AG04449 (cell line): ENCODE measurements around the gene GLE1.

Experiments used
- CTCF ChIA-PET: fragments of 350-600 bp; formaldehyde crosslinking; extraction: SDS; loops from one replicate; lab custom pipeline; 2021; ENCODE audit warnings: antibody characterized with exemption; lab: Yijun Ruan, JAX
- POLR2A ChIA-PET: fragments of 400-600, 350-600 bp; formaldehyde crosslinking; extraction: SDS; loops from one replicate; lab custom pipeline; 2020; ENCODE audit warnings: antibody characterized with exemption, inconsistent platforms; lab: Yijun Ruan, JAX
- DNase-seq: peaks from one replicate; pipeline ENCODE4 v3.0.0-alpha.2; 2010; ENCODE audit warnings: low read depth, low spot score
- H3K4me3 ChIP-seq: 2 replicates; pipeline ENCODE4 v1.5.1; 2011; ENCODE audit warnings: low read depth, mild to moderate bottlenecking, control low read depth, low read length
- CTCF ChIP-seq: IDR thresholded peaks from one replicate; pipeline ENCODE4 v1.5.1; 2011; ENCODE audit warnings: mild to moderate bottlenecking, moderate library complexity, low read length, control low read depth, inconsistent platforms; ENCODE audit not compliant: insufficient read depth; ENCODE audit errors: missing control alignments

Gene GLE1

GRCh38 chr9:128532581-128532980, 28.1 kb downstream of the GLE1 start:
- ChIA-PET POLR2A (interaction anchor here (1.5 kb wide), 1 partner anchor 20 kb away, joined by 9 read pairs; the partner anchor contains the start of gene SPTAN1), CTCF (interaction anchor here (0.5 to 2.5 kb wide), 2 partner anchors 19 to 42 kb away, joined by 3 to 9 read pairs; partner anchors contain the start of gene SPTAN1)
- DNase-seq = no peak
- no peak for TF ChIP-seq CTCF
- H3K4me3 ChIP-seq = no peak overlapping the region

- H3K4me3 ChIP-seq = no peak overlapping the region
- ChIA-PET CTCF (interaction anchor here (2.7 kb wide), 1 partner anchor 10 kb away, joined by 17 read pairs; no protein-coding TSS in a partner anchor), POLR2A (interaction anchor here (4.3 kb wide), 1 partner anchor 11 kb away, joined by 15 read pairs; the partner anchor contains the start of gene SPTAN1)
- no peak for DNase-seq
- TF ChIP-seq CTCF = no peak
Measured at GRCh38 chr9:128540634-128541360, 36.3 kb downstream of the GLE1 start.

- ChIA-PET POLR2A (no interaction called here), CTCF (no interaction called here)
- no peak overlapping the region for H3K4me3 ChIP-seq
- TF ChIP-seq CTCF = no peak
- no peak for DNase-seq
Measured at GRCh38 chr9:128546504-128546903, 42.0 kb downstream of the GLE1 start.

GRCh38 chr9:128548876-128549275, 44.4 kb downstream of the GLE1 start:
- DNase-seq = no peak
- POLR2A ChIA-PET = no interaction called here
- TF ChIP-seq CTCF = no peak
- CTCF ChIA-PET = no interaction called here
- H3K4me3 ChIP-seq = no peak overlapping the region

GRCh38 chr9:128550226-128550625, 45.7 kb downstream of the GLE1 start:
- no peak overlapping the region for H3K4me3 ChIP-seq
- POLR2A ChIA-PET = interaction anchor here (0.8 to 1.2 kb wide), 3 partner anchors 8 to 179 kb away, joined by 3 to 4 read pairs (median 3); partner anchors contain the start of gene URM1
- DNase-seq = no peak

More at GRCh38 chr9:128550226-128550625, 45.7 kb downstream of the GLE1 start:
- CTCF ChIA-PET = interaction anchor here (1.1 to 2.6 kb wide), 5 partner anchors 9 to 188 kb away, joined by 3 to 17 read pairs (median 4); no protein-coding TSS in a partner anchor
- no peak for TF ChIP-seq CTCF
